MCF 10A (cell line): ENCODE measurements around the gene HSD11B2. TPM values are rescaled to one million over a fixed set of nuclear protein-coding genes. Genes with fewer than 3 reads are reported as not detected.
"Not testable (repeated sequence)": the region's sequence is repeated elsewhere in the genome, so short reads cannot be mapped to it uniquely, and the experiment has no call there.

ENCODE experiments used
- BruUV-seq: library from RNA; stranded (reverse); fragments of 400-500 nt; replicated peaks from 2 replicates; lab custom pipeline; 2021; lab: Mats Ljungman, UMichigan
- CTCF ChIA-PET: fragments of 300-600 bp; sonication (Branson Sonifier 250); formaldehyde crosslinking; extraction: SDS; loops from one replicate; lab custom pipeline; 2021; ENCODE audit warnings: antibody characterized with exemption, inconsistent platforms; lab: Yijun Ruan, JAX
- POLR2A ChIA-PET: fragments of 300-600, 350-650 bp; sonication (Branson Sonifier 250); formaldehyde crosslinking; extraction: SDS; loops from one replicate; lab custom pipeline; 2020; ENCODE audit warnings: antibody characterized with exemption, inconsistent platforms; lab: Yijun Ruan, JAX
- DNase-seq: peaks from one replicate; pipeline ENCODE4 v3.0.0-alpha.2; 2018; ENCODE audit not compliant: unreplicated experiment
- H3K27ac Mint-ChIP-seq: one replicate; pipeline ENCODE4 v1.8.0; 2022; ENCODE audit warnings: mild to moderate bottlenecking, low read depth, mixed read lengths; ENCODE audit not compliant: unreplicated experiment
- H3K27me3 Mint-ChIP-seq: one replicate; pipeline ENCODE4 v1.8.0; 2022; ENCODE audit warnings: mixed read lengths; ENCODE audit not compliant: insufficient read depth, unreplicated experiment
- H3K36me3 Mint-ChIP-seq: one replicate; pipeline ENCODE4 v1.8.0; 2022; ENCODE audit warnings: mild to moderate bottlenecking, moderate library complexity, mixed read lengths; ENCODE audit not compliant: insufficient read depth, unreplicated experiment
- H3K4me1 Mint-ChIP-seq: one replicate; pipeline ENCODE4 v1.8.0; 2022; ENCODE audit warnings: mixed read lengths; ENCODE audit not compliant: insufficient read depth, unreplicated experiment
- H3K4me3 Mint-ChIP-seq: one replicate; pipeline ENCODE4 v1.8.0; 2022; ENCODE audit warnings: mild to moderate bottlenecking, moderate library complexity, mixed read lengths; ENCODE audit not compliant: unreplicated experiment
- H3K9me3 Mint-ChIP-seq: one replicate; pipeline ENCODE4 v1.8.0; 2022; ENCODE audit warnings: mixed read lengths; ENCODE audit not compliant: unreplicated experiment
- intact Hi-C: fragments of 100-400 bp; cut with micrococcal nuclease; formaldehyde crosslinking; loops from 2 replicates; pipeline ENCODE4 v1.14.1; 2022
- total RNA-seq: library from RNA; stranded (reverse); gene quantifications from 2 replicates; pipeline ENCODE4 v1.2.3, GENCODE V29; 2022
- TF ChIP-seq, protein P1 (sequence below): fragments of 200-600 bp; IDR thresholded peaks from one replicate; pipeline ENCODE4 v1.8.0; 2022; ENCODE audit warnings: antibody characterized with exemption, mild to moderate bottlenecking; ENCODE audit not compliant: unreplicated experiment

Gene HSD11B2
- total RNA-seq, 1 experiment from 2014 or later = 0.86 TPM

DNA sequence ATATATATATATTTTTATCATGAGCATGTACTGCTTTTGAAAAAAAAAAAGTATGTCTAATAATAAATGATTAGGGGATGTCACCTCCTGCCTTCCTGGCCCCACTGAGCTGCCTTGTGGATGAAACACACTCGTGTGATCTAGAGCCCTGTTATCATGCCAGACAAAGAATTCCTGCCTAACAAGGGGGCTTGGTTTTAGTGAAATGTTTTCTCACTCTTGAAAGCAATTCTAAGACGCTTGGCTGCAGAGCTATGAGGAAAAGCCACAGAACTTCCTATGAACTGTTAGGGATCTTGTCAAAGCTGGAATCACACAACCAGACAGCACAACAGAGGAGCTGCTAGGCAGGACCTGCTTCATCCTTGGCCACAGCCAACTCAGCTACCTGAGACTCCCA, 18.6 kb upstream of the HSD11B2 start:
- BruUV-seq = no TSS peak
- intact Hi-C loops = no loop called here
- ChIA-PET CTCF (interaction anchor here (0.7 to 2.2 kb wide), 3 partner anchors 10 to 152 kb away, joined by 3 to 6 read pairs (median 4); no protein-coding TSS in a partner anchor), POLR2A (interaction anchor here (0.7 kb wide), 2 partner anchors 68 to 135 kb away, joined by 3 read pairs; no protein-coding TSS in a partner anchor)
- TF ChIP-seq, protein P1, sequence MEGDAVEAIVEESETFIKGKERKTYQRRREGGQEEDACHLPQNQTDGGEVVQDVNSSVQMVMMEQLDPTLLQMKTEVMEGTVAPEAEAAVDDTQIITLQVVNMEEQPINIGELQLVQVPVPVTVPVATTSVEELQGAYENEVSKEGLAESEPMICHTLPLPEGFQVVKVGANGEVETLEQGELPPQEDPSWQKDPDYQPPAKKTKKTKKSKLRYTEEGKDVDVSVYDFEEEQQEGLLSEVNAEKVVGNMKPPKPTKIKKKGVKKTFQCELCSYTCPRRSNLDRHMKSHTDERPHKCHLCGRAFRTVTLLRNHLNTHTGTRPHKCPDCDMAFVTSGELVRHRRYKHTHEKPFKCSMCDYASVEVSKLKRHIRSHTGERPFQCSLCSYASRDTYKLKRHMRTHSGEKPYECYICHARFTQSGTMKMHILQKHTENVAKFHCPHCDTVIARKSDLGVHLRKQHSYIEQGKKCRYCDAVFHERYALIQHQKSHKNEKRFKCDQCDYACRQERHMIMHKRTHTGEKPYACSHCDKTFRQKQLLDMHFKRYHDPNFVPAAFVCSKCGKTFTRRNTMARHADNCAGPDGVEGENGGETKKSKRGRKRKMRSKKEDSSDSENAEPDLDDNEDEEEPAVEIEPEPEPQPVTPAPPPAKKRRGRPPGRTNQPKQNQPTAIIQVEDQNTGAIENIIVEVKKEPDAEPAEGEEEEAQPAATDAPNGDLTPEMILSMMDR = no peak
- Mint-ChIP-seq H3K27me3 (no peaks in the 10 kb centered on the region), H3K4me1 (peaks cover 21% of the 10 kb centered on the region), H3K9me3 (no peaks in the 10 kb centered on the region), H3K4me3 (no peak overlapping the region), H3K36me3 (no peaks in the 10 kb centered on the region), H3K27ac (no peak overlapping the region)
- no peak for DNase-seq

DNA sequence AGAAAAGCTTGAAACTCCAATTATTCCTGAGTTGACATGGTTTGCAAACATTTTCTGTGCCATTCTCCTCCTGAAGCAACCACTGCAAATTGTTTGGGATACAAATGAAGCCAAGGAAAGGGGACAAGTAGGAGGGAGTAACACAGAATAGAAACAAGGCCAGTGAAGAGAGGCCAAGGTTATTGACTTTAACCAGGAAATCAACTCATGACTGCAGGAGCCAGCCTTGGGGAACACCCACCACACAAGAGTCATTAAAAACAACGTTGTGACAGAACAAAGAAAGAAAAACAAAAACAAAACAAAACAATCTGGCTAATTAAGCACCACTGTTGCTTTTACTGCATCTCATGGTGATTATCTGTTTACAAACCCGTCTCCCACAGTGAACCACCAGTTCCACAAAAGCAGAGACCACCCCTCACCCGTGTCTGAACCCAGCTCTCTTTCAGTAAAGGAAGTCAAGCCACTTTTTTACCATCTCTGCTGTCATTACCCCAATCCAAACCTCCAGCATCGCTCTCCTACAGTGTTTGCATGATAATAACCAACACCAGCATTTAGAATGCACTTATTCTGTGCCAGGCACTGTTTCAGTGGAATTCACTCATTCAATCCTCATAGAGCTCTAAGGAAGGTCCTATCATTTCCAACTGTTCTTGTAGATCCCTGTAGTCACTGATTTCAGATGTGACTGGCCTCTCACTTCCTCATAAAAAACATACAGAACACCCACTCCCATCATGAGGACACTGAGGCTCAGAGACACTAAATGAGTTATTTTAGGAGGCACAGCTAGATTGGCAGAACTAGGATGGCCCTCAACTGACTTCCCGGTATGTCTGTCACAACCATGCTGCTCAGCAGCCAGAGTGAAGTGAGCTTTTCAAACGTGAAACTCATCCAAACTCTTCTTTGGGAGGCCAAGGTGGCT, 16.7 kb upstream of the HSD11B2 start:
- BruUV-seq = TSS peak; percentile 33
- no peak overlapping the region for H3K4me3 Mint-ChIP-seq
- no peak for DNase-seq
- TF ChIP-seq, protein P1 = no peak
- no peaks in the 10 kb centered on the region for H3K9me3 Mint-ChIP-seq
- ChIA-PET CTCF (interaction anchor here (0.6 to 2.5 kb wide), 6 partner anchors 10 to 162 kb away, joined by 3 to 14 read pairs (median 3); no protein-coding TSS in a partner anchor), POLR2A (interaction anchor here (0.5 to 1.1 kb wide), 3 partner anchors 152 to 168 kb away, joined by 3 to 4 read pairs (median 3); partner anchors contain the start of gene FHOD1)
- no peaks in the 10 kb centered on the region for H3K36me3 Mint-ChIP-seq
- peaks cover 5% of the 10 kb centered on the region for H3K27me3 Mint-ChIP-seq
- intact Hi-C loops = no loop called here
- no peak overlapping the region for H3K27ac Mint-ChIP-seq
- H3K4me1 Mint-ChIP-seq = peaks cover 16% of the 10 kb centered on the region

GRCh38 chr16:67415421-67415820, 15.5 kb upstream of the HSD11B2 start:
- H3K9me3 Mint-ChIP-seq, DNase-seq, BruUV-seq, H3K27ac Mint-ChIP-seq, POLR2A ChIA-PET, H3K36me3 Mint-ChIP-seq: not testable (repeated sequence)
- peak overlapping the region; percentile 78 for H3K4me3 Mint-ChIP-seq
- H3K4me1 Mint-ChIP-seq = peaks cover 16% of the 10 kb centered on the region
- CTCF ChIA-PET = interaction anchor here (1.1 to 2.5 kb wide), 3 partner anchors 9 to 155 kb away, joined by 3 to 14 read pairs (median 5); no protein-coding TSS in a partner anchor
- intact Hi-C loops = loop anchor here (5.0 kb wide), 1 partner anchor 43 kb away; no protein-coding TSS in a partner anchor
- peaks cover 14% of the 10 kb centered on the region for H3K27me3 Mint-ChIP-seq

- H3K9me3 Mint-ChIP-seq = no peaks in the 10 kb centered on the region
- H3K4me3 Mint-ChIP-seq = peak within 1 kb of the TSS; percentile 81
- TF ChIP-seq, protein P1 = peak; percentile 63
- ChIA-PET POLR2A (interaction anchor here (0.7 to 1.6 kb wide), 4 partner anchors 10 to 149 kb away, joined by 3 to 6 read pairs (median 4); no protein-coding TSS in a partner anchor), CTCF (interaction anchor here (0.6 to 2.7 kb wide), 25 partner anchors 8 to 368 kb away, joined by 3 to 20 read pairs (median 4); partner anchors contain the start of gene HSD11B2)
- H3K27me3 Mint-ChIP-seq = peaks cover 14% of the 10 kb centered on the region
- H3K4me1 Mint-ChIP-seq = peaks cover 16% of the 10 kb centered on the region
- H3K27ac Mint-ChIP-seq = peak within 1 kb of the TSS; percentile 79
- intact Hi-C loops = loop anchor here (1.0 to 5.0 kb wide), 3 partner anchors 44 to 156 kb away; no protein-coding TSS in a partner anchor
- BruUV-seq = no TSS peak
- peak; percentile 60 for DNase-seq
- H3K36me3 Mint-ChIP-seq = no peaks in the 10 kb centered on the region
These were observed 14.8 kb upstream of the HSD11B2 start, which contains the start of gene ZDHHC1 for GRCh38 chr16:67415872-67416793. Gene ZDHHC1 (minus strand): TSS chr16:67416477. CDS start chr16:67407775, 8,702 bp downstream.
